Breast epithelium (tissue), 3 donors: ENCODE measurements around the gene ZNF688.

Source experiments
- POLR2A ChIP-seq: fragments of 450-650 bp; IDR thresholded peaks from one replicate; pipeline ENCODE4 v1.6.1; 2016; ENCODE audit warnings: antibody characterized with exemption, mild to moderate bottlenecking, moderate library complexity
- POLR2AphosphoS5 ChIP-seq, 3 donors: sonication (generic); formaldehyde crosslinking; IDR thresholded peaks; one replicate each; pipeline ENCODE4 v1.6.1; 2017; ENCODE audit warnings: antibody characterized with exemption in 3 of 3

- no peak for TF ChIP-seq POLR2A
- no peak for TF ChIP-seq POLR2AphosphoS5 (IDR thresholded peaks at IDR 0.05)
Observed at GRCh38 chr16:30532285-30533145, 39.0 kb downstream of the ZNF688 start.
